ENCODE data around the gene WWC2.

DNA sequence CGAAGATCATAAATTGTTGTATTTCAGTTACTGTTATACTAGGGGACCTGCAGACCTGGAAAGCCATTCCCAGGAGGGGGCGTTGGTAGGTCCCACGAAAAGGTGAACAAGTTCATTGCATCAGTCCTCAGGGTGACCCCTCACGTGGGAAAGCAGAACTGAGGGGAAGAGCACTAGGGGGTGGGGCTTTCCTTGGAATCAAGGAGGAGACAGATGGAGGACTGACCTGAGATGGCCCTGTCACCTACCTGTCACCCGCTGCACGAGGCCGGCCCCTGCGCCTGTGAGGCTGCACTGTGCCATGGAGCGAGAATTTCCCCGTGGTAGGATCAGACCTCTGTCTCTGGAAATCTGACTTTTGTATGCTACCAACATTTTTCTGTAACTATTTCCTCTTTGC is 265.0 kb downstream of the WWC2 start:
- TF ChIP-seq, protein P1, sequence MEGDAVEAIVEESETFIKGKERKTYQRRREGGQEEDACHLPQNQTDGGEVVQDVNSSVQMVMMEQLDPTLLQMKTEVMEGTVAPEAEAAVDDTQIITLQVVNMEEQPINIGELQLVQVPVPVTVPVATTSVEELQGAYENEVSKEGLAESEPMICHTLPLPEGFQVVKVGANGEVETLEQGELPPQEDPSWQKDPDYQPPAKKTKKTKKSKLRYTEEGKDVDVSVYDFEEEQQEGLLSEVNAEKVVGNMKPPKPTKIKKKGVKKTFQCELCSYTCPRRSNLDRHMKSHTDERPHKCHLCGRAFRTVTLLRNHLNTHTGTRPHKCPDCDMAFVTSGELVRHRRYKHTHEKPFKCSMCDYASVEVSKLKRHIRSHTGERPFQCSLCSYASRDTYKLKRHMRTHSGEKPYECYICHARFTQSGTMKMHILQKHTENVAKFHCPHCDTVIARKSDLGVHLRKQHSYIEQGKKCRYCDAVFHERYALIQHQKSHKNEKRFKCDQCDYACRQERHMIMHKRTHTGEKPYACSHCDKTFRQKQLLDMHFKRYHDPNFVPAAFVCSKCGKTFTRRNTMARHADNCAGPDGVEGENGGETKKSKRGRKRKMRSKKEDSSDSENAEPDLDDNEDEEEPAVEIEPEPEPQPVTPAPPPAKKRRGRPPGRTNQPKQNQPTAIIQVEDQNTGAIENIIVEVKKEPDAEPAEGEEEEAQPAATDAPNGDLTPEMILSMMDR (conservative IDR thresholded peaks at IDR 0.05; ENCODE audit: low read depth in 2 of 2): peak; percentile 27 to 49
- TF ChIP-seq, protein P2, sequence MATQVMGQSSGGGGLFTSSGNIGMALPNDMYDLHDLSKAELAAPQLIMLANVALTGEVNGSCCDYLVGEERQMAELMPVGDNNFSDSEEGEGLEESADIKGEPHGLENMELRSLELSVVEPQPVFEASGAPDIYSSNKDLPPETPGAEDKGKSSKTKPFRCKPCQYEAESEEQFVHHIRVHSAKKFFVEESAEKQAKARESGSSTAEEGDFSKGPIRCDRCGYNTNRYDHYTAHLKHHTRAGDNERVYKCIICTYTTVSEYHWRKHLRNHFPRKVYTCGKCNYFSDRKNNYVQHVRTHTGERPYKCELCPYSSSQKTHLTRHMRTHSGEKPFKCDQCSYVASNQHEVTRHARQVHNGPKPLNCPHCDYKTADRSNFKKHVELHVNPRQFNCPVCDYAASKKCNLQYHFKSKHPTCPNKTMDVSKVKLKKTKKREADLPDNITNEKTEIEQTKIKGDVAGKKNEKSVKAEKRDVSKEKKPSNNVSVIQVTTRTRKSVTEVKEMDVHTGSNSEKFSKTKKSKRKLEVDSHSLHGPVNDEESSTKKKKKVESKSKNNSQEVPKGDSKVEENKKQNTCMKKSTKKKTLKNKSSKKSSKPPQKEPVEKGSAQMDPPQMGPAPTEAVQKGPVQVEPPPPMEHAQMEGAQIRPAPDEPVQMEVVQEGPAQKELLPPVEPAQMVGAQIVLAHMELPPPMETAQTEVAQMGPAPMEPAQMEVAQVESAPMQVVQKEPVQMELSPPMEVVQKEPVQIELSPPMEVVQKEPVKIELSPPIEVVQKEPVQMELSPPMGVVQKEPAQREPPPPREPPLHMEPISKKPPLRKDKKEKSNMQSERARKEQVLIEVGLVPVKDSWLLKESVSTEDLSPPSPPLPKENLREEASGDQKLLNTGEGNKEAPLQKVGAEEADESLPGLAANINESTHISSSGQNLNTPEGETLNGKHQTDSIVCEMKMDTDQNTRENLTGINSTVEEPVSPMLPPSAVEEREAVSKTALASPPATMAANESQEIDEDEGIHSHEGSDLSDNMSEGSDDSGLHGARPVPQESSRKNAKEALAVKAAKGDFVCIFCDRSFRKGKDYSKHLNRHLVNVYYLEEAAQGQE (IDR thresholded peaks at IDR 0.05; ENCODE audit: unreplicated experiment): no peak
- TF ChIP-seq, protein P3, sequence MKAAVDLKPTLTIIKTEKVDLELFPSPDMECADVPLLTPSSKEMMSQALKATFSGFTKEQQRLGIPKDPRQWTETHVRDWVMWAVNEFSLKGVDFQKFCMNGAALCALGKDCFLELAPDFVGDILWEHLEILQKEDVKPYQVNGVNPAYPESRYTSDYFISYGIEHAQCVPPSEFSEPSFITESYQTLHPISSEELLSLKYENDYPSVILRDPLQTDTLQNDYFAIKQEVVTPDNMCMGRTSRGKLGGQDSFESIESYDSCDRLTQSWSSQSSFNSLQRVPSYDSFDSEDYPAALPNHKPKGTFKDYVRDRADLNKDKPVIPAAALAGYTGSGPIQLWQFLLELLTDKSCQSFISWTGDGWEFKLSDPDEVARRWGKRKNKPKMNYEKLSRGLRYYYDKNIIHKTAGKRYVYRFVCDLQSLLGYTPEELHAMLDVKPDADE (IDR thresholded peaks at IDR 0.05): no peak
- TF ChIP-seq CREB1 (CRISPR knock-in tag; IDR thresholded peaks at IDR 0.05; ENCODE audit: low read depth) (no peak), POLR2AphosphoS5 (IDR thresholded peaks at IDR 0.05; ENCODE audit: low read depth) (no peak), EZH2 (IDR thresholded peaks at IDR 0.05; ENCODE audit: low read depth, unreplicated experiment) (no peak), EZH2phosphoT487 (IDR thresholded peaks at IDR 0.05; ENCODE audit: unreplicated experiment) (no peak)
